Rectal smooth muscle tissue (tissue), 1 donor: ENCODE data around the gene DENND4C.

Experiments
- H3K27ac ChIP-seq: one replicate; pipeline ENCODE4 v1.7.0; 2013; ENCODE audit warnings: low read depth, low read length, inconsistent platforms
- H3K27me3 ChIP-seq: one replicate; pipeline ENCODE4 v1.7.0; 2013; ENCODE audit warnings: low read length; ENCODE audit not compliant: control insufficient read depth, insufficient read depth
- H3K36me3 ChIP-seq: one replicate; pipeline ENCODE4 v1.7.0; 2013; ENCODE audit warnings: low read length; ENCODE audit not compliant: control insufficient read depth, insufficient read depth
- H3K4me1 ChIP-seq: one replicate; pipeline ENCODE4 v1.7.0; 2013; ENCODE audit warnings: low read length; ENCODE audit not compliant: control insufficient read depth, insufficient read depth
- H3K4me3 ChIP-seq: one replicate; pipeline ENCODE4 v1.7.0; 2013; ENCODE audit warnings: low read length
- H3K9ac ChIP-seq: one replicate; pipeline ENCODE4 v1.7.0; 2013; ENCODE audit warnings: low read length

The DENND4C gene

GRCh38 chr9:19288081-19288480 lies 57.6 kb downstream of the DENND4C start:
- no peaks in the 10 kb centered on the region for H3K4me1 ChIP-seq
- H3K27ac ChIP-seq = no peak overlapping the region
- H3K9ac ChIP-seq = no peak overlapping the region
- H3K36me3 ChIP-seq = peaks cover 7% of the 10 kb centered on the region
- H3K27me3 ChIP-seq = no peaks in the 10 kb centered on the region
- no peak overlapping the region for H3K4me3 ChIP-seq

GRCh38 chr9:19290103-19290502 lies 59.6 kb downstream of the DENND4C start:
- Histone ChIP-seq H3K27ac (no peak overlapping the region), H3K9ac (no peak overlapping the region), H3K4me3 (no peak overlapping the region), H3K27me3 (no peaks in the 10 kb centered on the region), H3K36me3 (peaks cover 7% of the 10 kb centered on the region), H3K4me1 (no peaks in the 10 kb centered on the region)

- H3K36me3 ChIP-seq = peaks cover 5% of the 10 kb centered on the region
- no peak overlapping the region for H3K27ac ChIP-seq
- H3K4me1 ChIP-seq = no peaks in the 10 kb centered on the region
- no peak overlapping the region for H3K4me3 ChIP-seq
- no peaks in the 10 kb centered on the region for H3K27me3 ChIP-seq
- no peak overlapping the region for H3K9ac ChIP-seq
These were observed 63.7 kb downstream of the DENND4C start for GRCh38 chr9:19294219-19294618.

- Histone ChIP-seq H3K4me3 (no peak overlapping the region), H3K36me3 (peaks cover 9% of the 10 kb centered on the region), H3K27me3 (no peaks in the 10 kb centered on the region), H3K9ac (no peak overlapping the region), H3K27ac (no peak overlapping the region), H3K4me1 (no peaks in the 10 kb centered on the region)
These were observed 68.0 kb downstream of the DENND4C start for GRCh38 chr9:19298436-19299000.

GRCh38 chr9:19303216-19303615 lies 72.7 kb downstream of the DENND4C start:
- H3K9ac ChIP-seq = no peak overlapping the region
- H3K27me3 ChIP-seq = no peaks in the 10 kb centered on the region
- H3K4me3 ChIP-seq = no peak overlapping the region
- H3K4me1 ChIP-seq = no peaks in the 10 kb centered on the region
- no peak overlapping the region for H3K27ac ChIP-seq
- H3K36me3 ChIP-seq = peaks cover 9% of the 10 kb centered on the region

GRCh38 chr9:19306568-19306967 lies 76.1 kb downstream of the DENND4C start:
- H3K27me3 ChIP-seq = no peaks in the 10 kb centered on the region
- H3K9ac ChIP-seq = no peak overlapping the region
- no peak overlapping the region for H3K27ac ChIP-seq
- no peaks in the 10 kb centered on the region for H3K4me1 ChIP-seq
- H3K4me3 ChIP-seq = no peak overlapping the region
- peaks cover 1% of the 10 kb centered on the region for H3K36me3 ChIP-seq

GRCh38 chr9:19310246-19310645 lies 79.8 kb downstream of the DENND4C start:
- H3K4me3 ChIP-seq = no peak overlapping the region
- H3K36me3 ChIP-seq = no peaks in the 10 kb centered on the region
- no peak overlapping the region for H3K27ac ChIP-seq

GRCh38 chr9:19313573-19313972 lies 83.1 kb downstream of the DENND4C start:
- no peak overlapping the region for H3K4me3 ChIP-seq

More at GRCh38 chr9:19310246-19310645, 79.8 kb downstream of the DENND4C start:
- Histone ChIP-seq H3K9ac (no peak overlapping the region), H3K27me3 (no peaks in the 10 kb centered on the region), H3K4me1 (no peaks in the 10 kb centered on the region)

GRCh38 chr9:19320495-19320894 lies 90.0 kb downstream of the DENND4C start:
- no peak overlapping the region for H3K4me3 ChIP-seq
- H3K36me3 ChIP-seq = peaks cover 6% of the 10 kb centered on the region
- no peak overlapping the region for H3K27ac ChIP-seq
- H3K27me3 ChIP-seq = no peaks in the 10 kb centered on the region
- H3K4me1 ChIP-seq = no peaks in the 10 kb centered on the region
- no peak overlapping the region for H3K9ac ChIP-seq

More at GRCh38 chr9:19313573-19313972, 83.1 kb downstream of the DENND4C start:
- no peaks in the 10 kb centered on the region for H3K27me3 ChIP-seq
- no peaks in the 10 kb centered on the region for H3K36me3 ChIP-seq
- H3K4me1 ChIP-seq = no peaks in the 10 kb centered on the region
- H3K9ac ChIP-seq = no peak overlapping the region
- no peak overlapping the region for H3K27ac ChIP-seq

GRCh38 chr9:19331877-19332276 lies 101.4 kb downstream of the DENND4C start:
- H3K36me3 ChIP-seq = peaks cover 2% of the 10 kb centered on the region
- H3K4me3 ChIP-seq = no peak overlapping the region

GRCh38 chr9:19336166-19336565 lies 105.7 kb downstream of the DENND4C start:
- Histone ChIP-seq H3K36me3 (peaks cover 2% of the 10 kb centered on the region), H3K4me3 (no peak overlapping the region), H3K27ac (no peak overlapping the region), H3K9ac (no peak overlapping the region), H3K4me1 (no peaks in the 10 kb centered on the region), H3K27me3 (no peaks in the 10 kb centered on the region)

More at GRCh38 chr9:19331877-19332276, 101.4 kb downstream of the DENND4C start:
- no peak overlapping the region for H3K27ac ChIP-seq
- no peak overlapping the region for H3K9ac ChIP-seq
- no peaks in the 10 kb centered on the region for H3K4me1 ChIP-seq
- no peaks in the 10 kb centered on the region for H3K27me3 ChIP-seq

GRCh38 chr9:19342947-19343346 lies 112.5 kb downstream of the DENND4C start:
- Histone ChIP-seq H3K9ac (no peak overlapping the region), H3K4me1 (no peaks in the 10 kb centered on the region), H3K36me3 (peaks cover 17% of the 10 kb centered on the region), H3K4me3 (no peak overlapping the region), H3K27me3 (no peaks in the 10 kb centered on the region), H3K27ac (no peak overlapping the region)

- H3K36me3 ChIP-seq = peaks cover 21% of the 10 kb centered on the region
- H3K27ac ChIP-seq = no peak overlapping the region
- no peaks in the 10 kb centered on the region for H3K4me1 ChIP-seq
- H3K4me3 ChIP-seq = no peak overlapping the region
- H3K27me3 ChIP-seq = no peaks in the 10 kb centered on the region
- no peak overlapping the region for H3K9ac ChIP-seq
These were observed 128.2 kb downstream of the DENND4C start for GRCh38 chr9:19358701-19359100.
